HG02973 (cell line): ENCODE results near the gene SCN11A.
A peak's percentile ranks its signal among the peaks of the same experiment; 100 is the strongest.

Experiments
- ATAC-seq: cut with Tn5 transposase; IDR thresholded peaks from one replicate; pipeline ENCODE4 v1.9.1; 2021; ENCODE audit warnings: moderate library complexity; ENCODE audit not compliant: unreplicated experiment

The SCN11A gene

GRCh38 chr3:39051649-39052561, at the start of gene SCN11A, which contains the start of gene WDR48:
SCN11A (minus strand) TSS chr3:39051944; CDS start chr3:38950362, 101,582 bp downstream.
WDR48 (plus strand) TSS chr3:39052016; CDS start chr3:39052026, 10 bp downstream.
- peak; percentile 98 for ATAC-seq

DNA sequence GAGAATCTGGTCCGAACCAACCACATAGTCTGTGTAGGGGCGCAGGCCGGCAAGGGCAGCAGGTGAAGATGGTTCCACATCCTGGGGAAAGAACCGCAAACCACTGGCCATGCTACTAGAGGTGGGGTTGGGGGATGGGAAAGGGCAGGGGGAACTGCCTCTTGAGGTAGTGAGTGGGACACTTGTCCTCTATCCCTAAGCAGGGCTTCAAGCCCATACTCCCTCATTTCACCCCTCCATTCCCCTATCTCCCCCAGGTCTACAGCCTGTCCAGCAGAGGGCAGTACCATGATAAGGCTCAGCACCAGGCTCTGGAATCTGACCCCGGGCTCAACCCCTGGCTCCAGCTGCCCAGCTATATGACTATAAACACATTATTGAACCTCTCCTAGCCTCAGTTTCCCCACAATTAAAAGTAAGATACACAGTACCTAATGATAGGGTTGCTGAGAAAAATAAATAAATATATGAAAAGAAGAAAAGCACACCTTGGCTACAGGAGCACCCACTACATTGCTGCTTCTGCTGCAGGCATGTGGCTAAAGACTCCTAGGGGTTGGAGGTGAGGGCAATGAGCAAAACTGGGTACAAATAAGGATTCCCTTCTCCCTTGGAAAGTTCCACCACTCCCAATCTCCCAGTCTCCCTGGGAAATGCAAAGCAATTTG, 49.4 kb upstream of the SCN11A start:
- ATAC-seq: no peak

DNA sequence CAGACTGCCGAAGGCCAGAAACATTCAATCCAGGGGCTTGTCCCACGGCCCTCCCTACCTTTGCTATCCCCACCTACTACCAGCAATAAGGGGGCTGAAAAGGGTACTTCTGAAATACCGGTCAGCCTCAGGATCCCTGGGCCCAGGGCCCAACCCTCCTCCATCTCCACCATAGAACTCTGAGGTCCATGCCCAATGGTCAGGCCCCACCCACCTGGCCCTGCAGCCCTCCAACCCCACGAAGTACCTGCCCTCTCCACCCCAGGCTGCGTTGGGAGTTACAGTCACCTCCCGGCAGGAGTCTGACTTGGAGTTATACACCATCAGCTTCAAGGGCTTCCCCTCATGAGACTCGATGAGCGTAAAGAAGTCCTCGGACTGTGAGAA, 48.7 kb upstream of the SCN11A start:
- no peak for ATAC-seq

- ATAC-seq: no peak
Measured at GRCh38 chr3:39099738-39100499, 48.2 kb upstream of the SCN11A start.

GRCh38 chr3:39099242-39099641, 47.5 kb upstream of the SCN11A start:
- no peak for ATAC-seq

DNA sequence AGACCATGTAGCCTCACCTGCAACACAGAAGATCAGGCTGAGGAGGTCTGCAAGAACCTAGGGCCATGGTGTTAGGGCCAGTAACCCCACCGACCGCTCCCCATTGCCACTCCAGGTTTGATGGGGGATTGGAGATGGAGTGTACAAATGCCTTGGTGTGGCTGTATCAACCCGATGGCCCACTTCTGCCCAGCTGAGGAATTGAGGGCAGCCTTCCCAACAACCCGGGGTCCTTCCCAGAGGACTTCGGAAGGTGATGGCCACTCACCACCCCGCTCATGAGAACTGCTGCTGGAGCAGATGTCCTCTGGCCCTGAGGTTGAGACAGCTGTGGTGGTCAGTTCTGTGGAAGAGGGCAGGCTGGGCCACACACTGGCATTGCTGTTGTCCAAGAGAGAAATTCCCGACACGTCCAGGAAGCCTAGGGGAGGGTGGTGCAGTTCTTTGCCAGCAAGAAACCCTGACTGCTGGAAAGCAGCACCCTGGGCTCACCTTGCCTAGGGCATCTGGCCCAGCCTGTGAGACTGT, 46.8 kb upstream of the SCN11A start:
- no peak for ATAC-seq

- no peak for ATAC-seq
Measured at GRCh38 chr3:39097716-39098472, 46.1 kb upstream of the SCN11A start.

GRCh38 chr3:39096775-39097174, 45.0 kb upstream of the SCN11A start:
- ATAC-seq: no peak

DNA sequence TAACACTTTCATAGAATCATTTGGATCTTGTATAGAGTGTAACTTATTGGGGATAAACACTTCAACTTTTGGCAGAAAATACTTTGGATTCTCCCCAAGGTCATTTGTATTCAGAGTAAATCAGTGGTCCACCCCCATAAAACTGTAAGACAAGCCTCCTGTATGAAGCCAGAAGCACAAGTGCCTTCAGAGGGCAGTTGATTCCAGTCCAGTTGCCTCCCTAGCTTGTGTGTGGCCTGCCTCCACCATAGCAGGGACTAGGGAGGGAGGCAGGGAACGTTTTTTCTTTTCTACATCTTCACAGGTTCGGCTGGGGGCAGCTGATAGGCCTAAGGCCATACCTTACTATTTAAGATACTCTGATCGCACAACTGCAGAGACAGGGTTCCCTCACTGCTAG, 44.0 kb upstream of the SCN11A start:
- no peak for ATAC-seq

- no peak for ATAC-seq
Measured at GRCh38 chr3:39094851-39095677, 43.3 kb upstream of the SCN11A start.

DNA sequence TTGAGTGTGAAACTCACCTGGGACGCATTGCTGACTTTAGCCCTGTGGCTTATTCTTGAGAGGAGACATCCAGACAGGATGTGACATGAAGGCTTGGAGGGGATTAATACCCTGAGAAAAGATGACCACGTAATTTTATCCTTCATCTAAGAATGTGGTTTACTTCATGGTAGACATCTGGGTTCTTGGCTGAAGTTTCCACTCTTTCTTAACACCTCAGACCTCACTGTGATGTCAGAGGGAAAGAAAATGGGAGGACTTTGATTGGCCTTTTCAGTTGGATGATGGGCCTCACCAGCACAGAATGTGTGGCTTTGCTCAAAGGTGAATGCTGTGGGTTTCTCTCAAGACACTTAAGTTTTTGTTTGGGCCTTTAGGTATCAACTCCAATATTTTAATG, 39.2 kb upstream of the SCN11A start:
- ATAC-seq: no peak

GRCh38 chr3:39088889-39089288, 37.1 kb upstream of the SCN11A start:
- no peak for ATAC-seq

DNA sequence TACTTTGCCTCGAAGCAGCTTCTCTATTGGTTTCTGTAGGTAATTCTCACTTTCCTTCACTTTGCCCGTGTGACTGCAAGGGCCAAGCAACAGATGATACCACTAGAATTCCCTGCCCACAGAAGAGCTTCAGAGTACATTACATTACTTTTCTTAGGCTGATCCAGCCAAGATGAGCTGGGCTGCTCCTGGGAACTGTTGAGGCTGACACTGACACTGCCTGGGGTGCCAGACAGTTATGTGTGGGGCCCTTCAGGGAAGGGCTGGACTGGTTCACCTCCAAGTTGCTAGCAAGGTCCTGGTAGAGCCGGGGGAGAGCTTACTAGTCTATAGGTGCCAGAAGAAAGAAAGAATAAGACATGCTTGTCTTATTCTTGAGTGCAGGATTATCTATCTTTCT, 36.7 kb upstream of the SCN11A start:
- ATAC-seq: no peak

DNA sequence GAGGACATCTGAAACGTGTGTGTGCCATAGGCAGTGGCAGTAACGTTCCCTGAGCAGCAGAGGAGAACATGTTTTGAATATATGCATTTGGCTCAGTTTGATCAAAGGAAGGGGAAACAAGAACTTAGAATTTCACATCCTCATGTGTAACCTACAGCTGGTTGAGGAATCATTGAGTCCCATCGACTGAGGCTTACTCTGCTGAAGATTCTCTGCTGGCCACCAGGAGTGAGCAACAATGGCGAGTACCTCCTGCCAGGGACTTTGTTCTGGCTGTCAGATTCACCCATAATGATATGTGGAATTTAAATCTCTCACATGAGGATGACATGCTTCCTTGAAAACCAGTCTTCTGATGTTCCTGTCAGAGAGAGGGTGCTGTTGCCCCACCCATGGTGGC, 34.4 kb upstream of the SCN11A start:
- no peak for ATAC-seq

GRCh38 chr3:39082666-39083313, 31.0 kb upstream of the SCN11A start:
- ATAC-seq: no peak

DNA sequence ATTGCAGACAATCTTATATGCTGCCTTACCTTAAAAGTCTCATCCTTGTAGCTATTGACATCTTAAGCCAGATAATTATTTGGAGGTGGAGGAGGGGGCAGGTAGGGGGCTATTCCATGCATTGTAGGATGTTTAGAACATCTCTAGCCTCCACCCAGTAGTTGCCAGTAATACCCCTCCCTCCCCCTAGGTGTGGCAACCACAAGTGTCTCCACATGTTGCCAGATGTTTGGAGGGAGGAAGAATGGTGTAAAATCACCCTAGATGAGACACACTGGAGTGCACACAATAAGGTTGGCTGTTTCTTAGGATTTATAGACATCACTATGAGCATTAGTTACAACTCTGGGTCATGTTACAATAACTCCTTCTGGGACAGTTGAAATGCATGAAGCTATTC, 28.3 kb upstream of the SCN11A start:
- ATAC-seq: no peak

DNA sequence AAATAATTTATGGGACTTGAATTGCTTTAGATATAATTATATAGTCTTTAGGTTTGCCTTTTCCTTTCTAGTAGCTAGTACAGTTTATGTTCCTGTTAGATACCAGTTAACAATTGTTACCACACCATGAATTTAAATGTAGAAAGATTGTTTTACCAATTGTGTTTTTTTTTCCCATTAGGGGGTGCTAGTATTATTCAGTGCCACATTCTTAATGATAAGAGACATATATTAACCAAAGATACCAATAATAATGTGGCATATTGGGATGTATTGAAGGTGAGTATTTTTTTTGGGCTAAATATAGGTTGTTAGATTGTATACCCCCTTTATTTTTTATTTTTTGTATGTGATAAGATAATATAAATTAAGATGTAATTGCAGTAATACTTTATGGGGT, 27.8 kb upstream of the SCN11A start:
- no peak for ATAC-seq

DNA sequence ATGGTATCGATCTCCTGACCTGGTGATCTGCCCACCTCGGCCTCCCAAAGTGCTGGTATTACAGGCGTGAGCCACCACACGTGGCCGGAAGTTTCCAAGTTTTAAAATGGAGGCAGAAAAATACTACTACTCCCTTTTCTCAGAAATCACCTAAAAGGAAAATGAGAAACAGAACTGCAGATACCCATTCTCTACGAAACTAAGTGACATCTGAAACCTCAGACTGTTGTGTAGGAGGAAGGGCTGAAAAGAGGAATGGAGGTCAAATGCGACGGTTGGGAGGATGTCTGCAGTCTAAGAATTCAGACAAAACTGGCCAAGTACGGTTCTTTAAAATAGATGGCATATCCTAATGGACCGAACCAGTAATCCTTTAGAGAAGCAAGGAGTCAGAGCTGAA, 24.2 kb upstream of the SCN11A start:
- ATAC-seq: no peak

DNA sequence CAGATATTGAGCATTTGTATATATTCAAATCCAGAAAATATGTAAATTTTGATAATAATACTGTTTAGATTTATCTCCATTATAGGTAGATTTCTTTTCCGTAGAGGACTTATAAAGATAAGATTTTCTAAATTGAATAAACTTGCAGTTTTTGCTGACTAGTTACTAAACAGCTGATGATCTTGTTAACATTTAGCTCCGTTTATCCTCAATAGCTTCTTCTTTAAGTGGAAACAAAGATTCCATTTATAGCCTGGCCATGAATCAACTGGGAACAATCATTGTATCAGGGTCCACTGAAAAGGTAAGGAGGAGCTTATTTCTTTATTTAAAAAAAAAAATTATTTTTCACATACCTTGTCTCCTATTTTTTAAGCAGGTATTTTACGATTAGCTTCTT, 16.8 kb upstream of the SCN11A start:
- no peak for ATAC-seq
